RWPE2 (cell line): ENCODE data around the gene GUK1.

Experiments used
- ATAC-seq: fragments of 200-7000 bp; cut with Tn5 transposase; 3 replicates; pipeline ENCODE4 v1.9.1; 2021; ENCODE audit warnings: low read depth
- DNase-seq: peaks from one replicate; pipeline ENCODE4 v3.0.0-alpha.2; 2020; ENCODE audit warnings: low spot score
- H3K27ac ChIP-seq: fragments of 450-650 bp; 2 replicates; pipeline ENCODE4 v1.5.1; 2017; ENCODE audit warnings: mild to moderate bottlenecking; ENCODE audit not compliant: poor library complexity, severe bottlenecking
- H3K27me3 ChIP-seq: fragments of 250-450 bp; sonication (Bioruptor Pico); 2 replicates; pipeline ENCODE4 v1.5.1; 2021; ENCODE audit warnings: mild to moderate bottlenecking, moderate library complexity; ENCODE audit not compliant: insufficient read depth, poor library complexity, severe bottlenecking
- H3K36me3 ChIP-seq: fragments of 250-450 bp; sonication (Bioruptor Pico); 2 replicates; pipeline ENCODE4 v1.5.1; 2020; ENCODE audit warnings: low read depth, mild to moderate bottlenecking, moderate library complexity
- H3K4me1 ChIP-seq: fragments of 250-450 bp; sonication (Bioruptor Pico); 2 replicates; pipeline ENCODE4 v1.5.1; 2021; ENCODE audit warnings: mild to moderate bottlenecking, moderate library complexity; ENCODE audit not compliant: insufficient read depth, poor library complexity, severe bottlenecking
- H3K4me3 ChIP-seq: fragments of 250-450 bp; sonication (Bioruptor Pico); 2 replicates; pipeline ENCODE4 v1.5.1; 2021; ENCODE audit warnings: mild to moderate bottlenecking, moderate library complexity; ENCODE audit not compliant: severe bottlenecking
- H3K9me3 ChIP-seq: fragments of 250-450 bp; sonication (Bioruptor Pico); 2 replicates; pipeline ENCODE4 v1.5.1; 2021; ENCODE audit warnings: mild to moderate bottlenecking, moderate library complexity; ENCODE audit not compliant: severe bottlenecking
- TF ChIP-seq, protein P1 (sequence below): fragments of 450-650 bp; IDR thresholded peaks from one replicate; pipeline ENCODE4 v1.5.1; 2017; ENCODE audit warnings: mild to moderate bottlenecking, moderate library complexity; ENCODE audit not compliant: poor library complexity, severe bottlenecking

The GUK1 gene

DNA sequence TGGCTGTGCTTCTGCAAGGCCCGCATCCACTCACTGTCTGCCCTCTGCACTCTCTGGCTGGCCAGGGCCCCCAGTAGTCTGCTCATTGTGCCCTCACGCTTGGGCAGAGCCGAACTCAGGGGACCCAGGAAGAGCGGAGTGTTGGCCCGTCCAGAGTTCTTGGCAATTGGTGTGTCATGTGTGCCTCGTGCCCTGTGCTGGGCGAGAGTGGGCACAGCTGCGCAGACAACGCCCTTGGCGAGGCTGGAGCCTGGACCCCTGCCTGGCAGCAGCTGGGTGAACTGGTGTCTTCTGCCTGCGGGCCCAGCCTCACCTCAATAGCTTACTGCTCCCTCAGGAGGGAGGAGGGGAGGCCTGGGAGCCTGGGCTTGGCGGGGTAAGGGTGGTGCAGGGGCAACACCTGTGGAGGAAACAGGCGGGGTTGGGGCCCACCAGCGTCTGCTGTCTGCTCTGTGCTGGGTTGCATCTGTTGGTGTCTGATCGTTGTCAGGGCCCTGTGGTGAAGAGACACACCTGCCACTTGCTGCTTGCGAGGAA is 2.1 kb downstream of the GUK1 start:
- Histone ChIP-seq H3K9me3 (no peaks in the 10 kb centered on the region), H3K4me1 (no peaks in the 10 kb centered on the region), H3K27me3 (no peaks in the 10 kb centered on the region), H3K4me3 (peak overlapping the region; percentile 92), H3K36me3 (peaks cover 8% of the 10 kb centered on the region), H3K27ac (peak overlapping the region; percentile 69)
- TF ChIP-seq, protein P1, sequence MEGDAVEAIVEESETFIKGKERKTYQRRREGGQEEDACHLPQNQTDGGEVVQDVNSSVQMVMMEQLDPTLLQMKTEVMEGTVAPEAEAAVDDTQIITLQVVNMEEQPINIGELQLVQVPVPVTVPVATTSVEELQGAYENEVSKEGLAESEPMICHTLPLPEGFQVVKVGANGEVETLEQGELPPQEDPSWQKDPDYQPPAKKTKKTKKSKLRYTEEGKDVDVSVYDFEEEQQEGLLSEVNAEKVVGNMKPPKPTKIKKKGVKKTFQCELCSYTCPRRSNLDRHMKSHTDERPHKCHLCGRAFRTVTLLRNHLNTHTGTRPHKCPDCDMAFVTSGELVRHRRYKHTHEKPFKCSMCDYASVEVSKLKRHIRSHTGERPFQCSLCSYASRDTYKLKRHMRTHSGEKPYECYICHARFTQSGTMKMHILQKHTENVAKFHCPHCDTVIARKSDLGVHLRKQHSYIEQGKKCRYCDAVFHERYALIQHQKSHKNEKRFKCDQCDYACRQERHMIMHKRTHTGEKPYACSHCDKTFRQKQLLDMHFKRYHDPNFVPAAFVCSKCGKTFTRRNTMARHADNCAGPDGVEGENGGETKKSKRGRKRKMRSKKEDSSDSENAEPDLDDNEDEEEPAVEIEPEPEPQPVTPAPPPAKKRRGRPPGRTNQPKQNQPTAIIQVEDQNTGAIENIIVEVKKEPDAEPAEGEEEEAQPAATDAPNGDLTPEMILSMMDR = no peak
- DNase-seq = no peak
- ATAC-seq = no peak

DNA sequence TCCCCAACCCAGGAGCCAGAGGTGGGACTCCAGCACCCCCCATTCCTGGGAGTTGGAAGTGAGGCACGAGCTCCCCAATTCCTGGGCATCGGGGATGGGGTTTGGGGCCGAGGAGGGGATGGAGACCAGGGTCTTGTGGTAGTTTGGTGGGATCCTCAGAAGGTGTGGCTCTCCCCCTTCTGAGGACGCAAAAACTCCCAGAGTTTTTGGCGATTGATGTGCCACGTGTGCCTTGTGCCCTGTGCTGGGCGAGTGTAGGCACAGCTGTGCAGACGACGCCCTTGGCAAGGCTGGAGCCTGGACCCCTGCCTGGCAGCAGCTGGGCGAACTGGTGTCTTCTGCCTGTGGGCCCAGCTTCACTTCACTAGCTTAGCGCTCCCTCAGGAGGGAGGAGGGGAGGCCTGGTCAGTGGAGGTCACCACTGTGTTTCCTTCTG is 2.6 kb downstream of the GUK1 start:
- no peak for ATAC-seq
- Histone ChIP-seq H3K4me1 (no peaks in the 10 kb centered on the region), H3K27me3 (no peaks in the 10 kb centered on the region), H3K9me3 (no peaks in the 10 kb centered on the region), H3K36me3 (peaks cover 8% of the 10 kb centered on the region), H3K4me3 (no peak overlapping the region), H3K27ac (peak overlapping the region; percentile 69)
- DNase-seq = no peak
- TF ChIP-seq, protein P1 = no peak

DNA sequence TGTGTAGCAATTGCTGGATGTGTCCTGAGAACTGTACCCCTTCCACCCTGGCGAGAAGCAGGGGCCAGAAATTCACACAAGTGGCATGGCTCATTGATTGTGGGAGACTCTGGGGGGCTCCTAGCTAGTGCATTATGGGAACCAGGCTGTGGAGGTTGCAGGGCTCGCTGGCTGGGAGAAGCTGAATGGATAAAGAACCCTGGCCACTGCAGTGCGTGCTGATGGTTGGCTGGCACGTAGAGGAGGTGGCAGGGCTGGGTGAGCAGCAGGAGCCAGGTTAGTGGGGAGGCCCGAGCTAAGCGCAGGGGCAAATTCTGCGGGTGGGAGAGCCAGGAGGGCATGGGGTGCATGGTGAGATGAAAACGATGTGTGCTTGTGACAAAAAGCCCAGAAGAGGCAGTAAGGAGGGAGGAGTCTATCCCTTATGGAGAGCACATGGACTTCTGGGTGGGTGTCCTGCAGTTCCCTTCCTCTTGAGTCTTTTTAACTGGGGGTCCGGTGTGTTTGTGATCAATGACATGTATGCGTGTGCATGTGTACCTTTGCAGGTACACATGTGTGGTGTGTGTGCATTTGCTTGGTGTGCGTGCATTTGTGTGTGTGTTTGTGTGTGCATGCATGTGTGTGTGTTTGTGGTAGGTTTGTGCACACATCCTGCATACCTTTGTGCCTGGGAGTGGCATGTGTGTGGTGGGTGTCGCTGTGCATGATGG is 3.6 kb downstream of the GUK1 start:
- H3K27ac ChIP-seq = no peak overlapping the region
- H3K36me3 ChIP-seq = peaks cover 13% of the 10 kb centered on the region
- no peaks in the 10 kb centered on the region for H3K9me3 ChIP-seq
- no peak for DNase-seq
- TF ChIP-seq, protein P1 = no peak
- no peak overlapping the region for H3K4me3 ChIP-seq
- no peaks in the 10 kb centered on the region for H3K27me3 ChIP-seq
- ATAC-seq = no peak
- peaks cover 5% of the 10 kb centered on the region for H3K4me1 ChIP-seq

DNA sequence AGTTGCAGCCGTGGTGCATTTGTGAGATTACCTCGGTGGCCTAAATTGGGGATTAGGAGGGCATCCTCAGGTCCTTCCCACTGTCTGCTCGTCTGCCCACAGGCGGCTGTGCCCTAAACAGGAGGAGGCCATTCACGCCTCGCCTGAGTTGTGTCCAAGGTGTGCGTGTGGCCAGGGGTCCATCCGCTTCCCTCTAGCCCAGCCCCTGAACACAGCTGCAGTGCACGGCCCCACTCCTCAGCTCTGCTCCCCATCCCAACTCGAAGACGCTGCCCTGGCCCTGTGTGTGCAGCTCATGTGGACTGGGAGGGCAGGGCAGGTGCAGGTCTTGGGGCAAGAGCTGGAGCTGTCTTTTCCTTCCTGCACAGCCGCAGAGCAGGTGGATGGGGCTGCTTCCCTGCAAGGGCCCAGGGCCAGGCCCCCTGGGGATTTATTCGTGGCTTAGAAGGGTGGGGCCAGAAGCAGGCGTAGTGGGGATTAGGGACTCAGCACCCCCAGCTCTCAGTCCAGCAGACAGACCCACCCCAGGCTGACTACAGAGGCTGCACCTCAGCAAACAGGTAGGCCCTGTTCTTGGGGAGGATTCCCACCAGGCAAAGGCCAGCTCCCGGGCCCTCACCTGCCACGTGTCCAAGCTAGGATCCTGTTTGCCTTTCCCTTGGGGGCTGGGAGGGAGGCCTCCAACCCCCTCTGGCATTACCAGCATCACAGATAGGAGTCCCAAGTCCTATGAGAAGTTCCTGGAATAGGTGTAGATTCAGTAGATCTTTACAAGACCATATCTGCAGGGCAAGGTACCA is 4.3 kb downstream of the GUK1 start:
- H3K4me1 ChIP-seq = peaks cover 12% of the 10 kb centered on the region
- no peak overlapping the region for H3K27ac ChIP-seq
- TF ChIP-seq, protein P1 = no peak
- no peaks in the 10 kb centered on the region for H3K27me3 ChIP-seq
- no peak for DNase-seq
- ATAC-seq = no peak
- H3K9me3 ChIP-seq = no peaks in the 10 kb centered on the region
- H3K36me3 ChIP-seq = peaks cover 15% of the 10 kb centered on the region
- H3K4me3 ChIP-seq = no peak overlapping the region
